HG02571 (cell line): Measurements from ENCODE around the gene OPRM1.
"Not testable (repeated sequence)": the region's sequence is repeated elsewhere in the genome, so short reads cannot be mapped to it uniquely, and the experiment has no call there.

ENCODE experiments used
- ATAC-seq: cut with Tn5 transposase; IDR thresholded peaks from one replicate; pipeline ENCODE4 v1.9.1; 2021; ENCODE audit warnings: mild to moderate bottlenecking, moderate library complexity; ENCODE audit not compliant: unreplicated experiment

Gene OPRM1

GRCh38 chr6:154201688-154202087, 162.6 kb downstream of the OPRM1 start:
- ATAC-seq, result not testable (repeated sequence)

GRCh38 chr6:154202339-154202738, 163.3 kb downstream of the OPRM1 start:
- no peak for ATAC-seq

- no peak for ATAC-seq
Observed at GRCh38 chr6:154202958-154203357, 163.9 kb downstream of the OPRM1 start.

GRCh38 chr6:154206141-154206540, 167.1 kb downstream of the OPRM1 start:
- no peak for ATAC-seq

- no peak for ATAC-seq
Observed at GRCh38 chr6:154206996-154207395, 168.0 kb downstream of the OPRM1 start.

GRCh38 chr6:154209555-154209954, 170.5 kb downstream of the OPRM1 start:
- ATAC-seq, result no peak

GRCh38 chr6:154210678-154211077, 171.6 kb downstream of the OPRM1 start:
- ATAC-seq, result no peak

- ATAC-seq, result no peak
Observed at GRCh38 chr6:154213782-154214181, 174.7 kb downstream of the OPRM1 start.

GRCh38 chr6:154218301-154218700, 179.3 kb downstream of the OPRM1 start:
- no peak for ATAC-seq

GRCh38 chr6:154218787-154219186, 179.7 kb downstream of the OPRM1 start:
- ATAC-seq, result no peak

- no peak for ATAC-seq
Observed at GRCh38 chr6:154219250-154219649, 180.2 kb downstream of the OPRM1 start.

GRCh38 chr6:154222716-154223115, 183.7 kb downstream of the OPRM1 start:
- ATAC-seq, result no peak

GRCh38 chr6:154223296-154223695, 184.3 kb downstream of the OPRM1 start:
- ATAC-seq, result no peak

GRCh38 chr6:154226461-154226860, 187.4 kb downstream of the OPRM1 start:
- ATAC-seq, result no peak

- ATAC-seq, result no peak
Observed at GRCh38 chr6:154227862-154228520, 189.0 kb downstream of the OPRM1 start.

- ATAC-seq, result no peak
Observed at GRCh38 chr6:154228521-154228905, 189.5 kb downstream of the OPRM1 start.

GRCh38 chr6:154229786-154230185, 190.7 kb downstream of the OPRM1 start:
- ATAC-seq, result peak; percentile 60

- no peak for ATAC-seq
Observed at GRCh38 chr6:154230393-154230792, 191.4 kb downstream of the OPRM1 start.

- no peak for ATAC-seq
Observed at GRCh38 chr6:154230910-154231595, 192.0 kb downstream of the OPRM1 start.

- ATAC-seq, result no peak
Observed at GRCh38 chr6:154232013-154232910, 193.2 kb downstream of the OPRM1 start.

GRCh38 chr6:154233383-154233782, 194.3 kb downstream of the OPRM1 start:
- no peak for ATAC-seq
